GM12878 (cell line): ENCODE data around the gene CBARP. TPM values are rescaled to one million over a fixed set of nuclear protein-coding genes. Genes with fewer than 3 reads are reported as not detected.

ENCODE experiments used
- ATAC-seq: fragments of 200-7000 bp; cut with Tn5 transposase; 3 replicates; pipeline ENCODE4 v1.9.1; 2020; ENCODE audit warnings: mild to moderate bottlenecking, moderate library complexity
- BruUV-seq: library from RNA; stranded (reverse); fragments of 400-500 nt; replicated peaks from 2 replicates; lab custom pipeline; 2021; lab: Mats Ljungman, UMichigan
- CTCF ChIA-PET: fragments of 300-600 bp; sonication (Branson Sonifier 250); formaldehyde crosslinking; extraction: SDS; loops from one replicate; lab custom pipeline; 2021; ENCODE audit warnings: inconsistent platforms; lab: Yijun Ruan, JAX
- POLR2A ChIA-PET: fragments of 350-600 bp; formaldehyde crosslinking; extraction: SDS; loops from one replicate; lab custom pipeline; 2021; ENCODE audit warnings: inconsistent platforms; lab: Charles Lee
- RAD21 ChIA-PET: fragments of 300-600 bp; sonication (Branson Sonifier 250); formaldehyde crosslinking; loops from one replicate; lab custom pipeline; 2023; ENCODE audit warnings: antibody characterized with exemption; ENCODE audit not compliant: unreplicated experiment; lab: Charles Lee
- SMC1A ChIA-PET: fragments of 300-600 bp; sonication (Branson Sonifier 250); formaldehyde crosslinking; loops from one replicate; lab custom pipeline; 2023; ENCODE audit not compliant: unreplicated experiment, uncharacterized antibody; lab: Charles Lee
- DNase-seq: peaks from one replicate; pipeline ENCODE4 v3.0.0-alpha.2; 2011; ENCODE audit warnings: low read depth, low spot score
- FAIRE-seq: peaks from 3 replicates; lab custom pipeline; 2011; peaks lifted over from hg19 to GRCh38; lab: Jason Lieb, UNC
- H2AFZ ChIP-seq: 2 replicates; pipeline ENCODE4 v1.6.0; 2011; ENCODE audit warnings: low read depth, low read length, control low read depth; ENCODE audit not compliant: control insufficient read depth
- H3K27ac ChIP-seq: 2 replicates; pipeline ENCODE4 v1.5.1; 2011; ENCODE audit warnings: control low read depth; ENCODE audit not compliant: control insufficient read depth, insufficient read depth
- H3K27me3 ChIP-seq, 2 experiments: replicated peaks in 1 of 2; 2 replicates each; pipeline versions ENCODE4 v1.6.0 to v1.6.1; 2011; ENCODE audit warnings: low read length in 1 of 2; ENCODE audit not compliant: control insufficient read depth in 2 of 2, insufficient read depth in 2 of 2
- H3K36me3 ChIP-seq, 2 experiments: 2 replicates each; pipeline ENCODE4 v1.5.1; 2011; ENCODE audit warnings: low read length in 1 of 2; ENCODE audit not compliant: control insufficient read depth in 2 of 2, insufficient read depth in 2 of 2
- H3K4me1 ChIP-seq: 2 replicates; pipeline ENCODE4 v1.6.1; 2011; ENCODE audit warnings: mild to moderate bottlenecking, low read length, moderate library complexity, mixed read lengths; ENCODE audit not compliant: control insufficient read depth, insufficient read depth
- H3K4me2 ChIP-seq: 2 replicates; pipeline ENCODE4 v1.6.0; 2011; ENCODE audit warnings: control low read depth; ENCODE audit not compliant: control insufficient read depth, insufficient read depth
- H3K4me3 ChIP-seq: fragments of 200-600 bp; sonication (generic); 2 replicates; pipeline ENCODE4 v1.5.1; 2016
- H3K79me2 ChIP-seq: 2 replicates; pipeline ENCODE4 v1.6.0; 2011; ENCODE audit warnings: low read length; ENCODE audit not compliant: control insufficient read depth, insufficient read depth
- H3K9ac ChIP-seq: 2 replicates; pipeline ENCODE4 v1.8.0; 2011; ENCODE audit warnings: low read length, control low read depth, mixed read lengths; ENCODE audit not compliant: control insufficient read depth, insufficient read depth
- H3K9me3 ChIP-seq: replicated peaks from 3 replicates; pipeline ENCODE4 v1.5.1; 2011; ENCODE audit warnings: mild to moderate bottlenecking, low read length; ENCODE audit not compliant: control insufficient read depth, insufficient read depth
- H4K20me1 ChIP-seq: 2 replicates; pipeline ENCODE4 v1.6.0; 2011; ENCODE audit not compliant: control insufficient read depth, insufficient read depth
- CREM ChIP-seq: IDR thresholded peaks from 2 replicates; pipeline ENCODE4 v1.6.1; 2014; ENCODE audit warnings: antibody characterized with exemption, low read depth
- EED ChIP-seq: sonication (generic); IDR thresholded peaks from 2 replicates; pipeline ENCODE4 v1.6.1; 2016; ENCODE audit warnings: antibody characterized with exemption, low read depth
- KAT2A ChIP-seq: conservative IDR thresholded peaks from 2 replicates; pipeline ENCODE4 v1.6.1; 2011; ENCODE audit warnings: low read depth, low read length; ENCODE audit not compliant: control insufficient read depth
- NFIC ChIP-seq: IDR thresholded peaks from 2 replicates; pipeline ENCODE4 v1.6.1; 2012; ENCODE audit warnings: low read depth, mild to moderate bottlenecking, inconsistent platforms, low read length, moderate library complexity
- NR2C1 ChIP-seq: fragments of 450-650 bp; IDR thresholded peaks from 2 replicates; pipeline ENCODE4 v1.6.1; 2017; ENCODE audit warnings: antibody characterized with exemption, mild to moderate bottlenecking, moderate library complexity
- POLR2A ChIP-seq: IDR thresholded peaks from 2 replicates; pipeline ENCODE4 v1.6.1; 2011; ENCODE audit warnings: low read depth, mild to moderate bottlenecking, low read length
- RB1 ChIP-seq: fragments of 450-650 bp; formaldehyde crosslinking; IDR thresholded peaks from 2 replicates; pipeline ENCODE4 v1.6.1; 2017; ENCODE audit warnings: mild to moderate bottlenecking, borderline replicate concordance
- SMARCA5 ChIP-seq: fragments of 450-650 bp; IDR thresholded peaks from 2 replicates; pipeline ENCODE4 v1.6.1; 2017; ENCODE audit warnings: mild to moderate bottlenecking
- SUPT20H ChIP-seq: IDR thresholded peaks from 2 replicates; pipeline ENCODE4 v1.6.1; 2011; ENCODE audit warnings: low read depth, mild to moderate bottlenecking, low read length, moderate library complexity, borderline replicate concordance; ENCODE audit not compliant: control insufficient read depth
- TARDBP ChIP-seq: IDR thresholded peaks from 2 replicates; pipeline ENCODE4 v1.6.1; 2016; ENCODE audit warnings: borderline replicate concordance
- YY1 ChIP-seq: IDR thresholded peaks from 2 replicates; pipeline ENCODE4 v1.6.1; 2011; ENCODE audit warnings: low read depth, mild to moderate bottlenecking, low read length
- ZBED1 ChIP-seq: IDR thresholded peaks from 2 replicates; pipeline ENCODE4 v1.6.1; 2016; ENCODE audit warnings: borderline replicate concordance
- WGBS: methylation state at CpG from one replicate; pipeline ENCODE4 v1.1.6; 2016; ENCODE audit warnings: low lambda C conversion rate; ENCODE audit not compliant: insufficient replicate concordance, insufficient coverage; ENCODE audit errors: missing lambda C conversion rate; 5-methylcytosine and 5-hydroxymethylcytosine counted together
- in situ Hi-C: fragments of 300-500 bp; cut with MboI; formaldehyde crosslinking; loops from 9 replicates; pipeline ENCODE4 v1.14.3; 2018; ENCODE audit warnings: mixed read lengths
- intact Hi-C: fragments of 100-400 bp; cut with micrococcal nuclease; formaldehyde crosslinking; loops from one replicate; pipeline ENCODE4 v1.14.2; 2022; ENCODE audit not compliant: unreplicated experiment
- polyA plus RNA-seq, 11 experiments: library from polyadenylated mRNA; depleted of rRNA in 4 of 11; unstranded in 6 of 11; stranded (reverse) in 5 of 11; fragments of >200 nt; fragmentation: Nextera tagmentation in 4 of 11; fragmentation: Illumina TruSeq in 1 of 11; extraction: Ambion mirVana in 4 of 11; extraction: Trizol in 1 of 11; gene quantifications; 1 replicate in 1 of 11; 2 replicates in 10 of 11; pipeline versions ENCODE4 v1.2.1 to v1.2.3, GENCODE V29; 2011 to 2016; ENCODE audit warnings: inconsistent platforms in 2 of 11, missing spikeins in 2 of 11, low read depth in 1 of 11
- total RNA-seq, 4 experiments: library from RNA; depleted of rRNA in 3 of 4; stranded (reverse); fragments of >200 nt in 3 of 4; fragmentation: Illumina TruSeq in 1 of 4; extraction: Trizol in 1 of 4; gene quantifications; 2 replicates each; pipeline versions ENCODE4 v1.2.1 to v1.2.3, GENCODE V29; 2013 to 2021
- TF ChIP-seq, protein P1 (sequence below): fragments of 450-650 bp; IDR thresholded peaks from 2 replicates; pipeline ENCODE4 v1.6.1; 2014; ENCODE audit warnings: mild to moderate bottlenecking
- TF ChIP-seq, protein P2 (sequence below): fragments of 450-650 bp; conservative IDR thresholded peaks from 2 replicates; pipeline ENCODE4 v1.6.1; 2017; ENCODE audit warnings: mild to moderate bottlenecking, moderate library complexity
- TF ChIP-seq, protein P3 (sequence below): fragments of 450-650 bp; IDR thresholded peaks from 2 replicates; pipeline ENCODE4 v1.6.1; 2018; ENCODE audit warnings: mild to moderate bottlenecking, low read depth, moderate library complexity; ENCODE audit not compliant: partially characterized antibody
- TF ChIP-seq, protein P4 (sequence below), 3 experiments: IDR thresholded peaks in 2 of 3; conservative IDR thresholded peaks in 1 of 3; 2 replicates each; pipeline ENCODE4 v1.5.1; 2011; ENCODE audit warnings: low read depth in 3 of 3, low read length in 3 of 3, mild to moderate bottlenecking in 3 of 3, control low read depth in 2 of 3, moderate library complexity in 2 of 3, inconsistent platforms in 1 of 3, mixed read lengths in 1 of 3; ENCODE audit not compliant: control insufficient read depth in 2 of 3, insufficient read depth in 1 of 3; ENCODE audit errors: extremely low read depth in 1 of 3

CBARP gene
- total and polyA plus RNA-seq, 10 of the 15 experiments (the other 5 are each of a cell fraction or from before 2014, with no cell fraction given) = 0.04 to 0.59 (median 0.18) TPM; not detected in 3

DNA sequence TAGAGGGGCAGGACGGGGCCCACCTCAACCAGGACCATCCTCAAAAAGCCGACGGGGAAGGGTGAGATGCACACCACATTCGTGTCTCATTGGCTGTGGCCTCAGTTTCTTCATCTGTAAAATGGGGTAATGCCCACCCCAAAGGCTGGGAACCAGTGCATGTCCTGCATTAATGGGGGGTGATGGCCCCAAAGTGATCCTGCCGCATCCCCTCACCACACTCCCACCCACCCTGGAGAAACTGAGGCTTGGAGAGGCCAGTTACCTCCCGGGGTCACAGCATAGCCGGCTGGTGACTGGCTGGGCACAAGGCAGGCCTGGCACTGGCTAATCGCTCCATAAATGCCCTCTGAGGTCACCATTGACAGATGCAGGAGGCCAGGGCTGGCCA lies 9.9 kb upstream of the CBARP start:
- WGBS = 75% methylated on average over 8 of the region's 8 CpGs
- no peaks in the 10 kb centered on the region; a peak in 2 of 4 replicates for H3K36me3 ChIP-seq
- no peak overlapping the region for H3K9ac ChIP-seq
- ChIA-PET SMC1A (no interaction called here), CTCF (interaction anchor here (1.3 kb wide), 1 partner anchor 19 kb away, joined by 6 read pairs; no protein-coding TSS in a partner anchor), POLR2A (interaction anchor here (7.7 kb wide), 1 partner anchor 18 kb away, joined by 184 read pairs; the partner anchor contains the start of gene CIRBP), RAD21 (no interaction called here)
- FAIRE-seq = no peak
- peak overlapping the region; percentile 86 for H3K4me2 ChIP-seq
- H2AFZ ChIP-seq = peak overlapping the region; percentile 80
- no peaks in the 10 kb centered on the region for H3K9me3 ChIP-seq
- DNase-seq = no peak
- H4K20me1 ChIP-seq = no peaks in the 10 kb centered on the region
- no peak overlapping the region for H3K4me3 ChIP-seq
- no TSS peak for BruUV-seq
- intact Hi-C loops (loop anchor here (10.0 kb wide), 1 partner anchor 323 kb away; the partner anchor contains the start of gene ARID3A), in situ Hi-C loops (no loop called here)
- H3K27ac ChIP-seq = peak overlapping the region; percentile 61
- ATAC-seq = no peak
- H3K4me1 ChIP-seq = peaks cover 18% of the 10 kb centered on the region; the same call in 1 of the 2 replicates
- H3K79me2 ChIP-seq = peaks cover 39% of the 10 kb centered on the region
- TF ChIP-seq POLR2A (no peak), ZBED1 (no peak), KAT2A (no peak), CREM (no peak), EED (0 out of 2 replicates have a peak, but pooled peaks have one; percentile 3), SMARCA5 (0 out of 2 replicates have a peak, but pooled peaks have one; percentile 61), NR2C1 (no peak), NFIC (no peak), SUPT20H (no peak), RB1 (no peak), TARDBP (no peak), YY1 (no peak)
- TF ChIP-seq, protein P1, sequence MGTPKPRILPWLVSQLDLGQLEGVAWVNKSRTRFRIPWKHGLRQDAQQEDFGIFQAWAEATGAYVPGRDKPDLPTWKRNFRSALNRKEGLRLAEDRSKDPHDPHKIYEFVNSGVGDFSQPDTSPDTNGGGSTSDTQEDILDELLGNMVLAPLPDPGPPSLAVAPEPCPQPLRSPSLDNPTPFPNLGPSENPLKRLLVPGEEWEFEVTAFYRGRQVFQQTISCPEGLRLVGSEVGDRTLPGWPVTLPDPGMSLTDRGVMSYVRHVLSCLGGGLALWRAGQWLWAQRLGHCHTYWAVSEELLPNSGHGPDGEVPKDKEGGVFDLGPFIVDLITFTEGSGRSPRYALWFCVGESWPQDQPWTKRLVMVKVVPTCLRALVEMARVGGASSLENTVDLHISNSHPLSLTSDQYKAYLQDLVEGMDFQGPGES = no peak
- TF ChIP-seq, protein P2, sequence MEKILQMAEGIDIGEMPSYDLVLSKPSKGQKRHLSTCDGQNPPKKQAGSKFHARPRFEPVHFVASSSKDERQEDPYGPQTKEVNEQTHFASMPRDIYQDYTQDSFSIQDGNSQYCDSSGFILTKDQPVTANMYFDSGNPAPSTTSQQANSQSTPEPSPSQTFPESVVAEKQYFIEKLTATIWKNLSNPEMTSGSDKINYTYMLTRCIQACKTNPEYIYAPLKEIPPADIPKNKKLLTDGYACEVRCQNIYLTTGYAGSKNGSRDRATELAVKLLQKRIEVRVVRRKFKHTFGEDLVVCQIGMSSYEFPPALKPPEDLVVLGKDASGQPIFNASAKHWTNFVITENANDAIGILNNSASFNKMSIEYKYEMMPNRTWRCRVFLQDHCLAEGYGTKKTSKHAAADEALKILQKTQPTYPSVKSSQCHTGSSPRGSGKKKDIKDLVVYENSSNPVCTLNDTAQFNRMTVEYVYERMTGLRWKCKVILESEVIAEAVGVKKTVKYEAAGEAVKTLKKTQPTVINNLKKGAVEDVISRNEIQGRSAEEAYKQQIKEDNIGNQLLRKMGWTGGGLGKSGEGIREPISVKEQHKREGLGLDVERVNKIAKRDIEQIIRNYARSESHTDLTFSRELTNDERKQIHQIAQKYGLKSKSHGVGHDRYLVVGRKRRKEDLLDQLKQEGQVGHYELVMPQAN = no peak
- TF ChIP-seq, protein P3, sequence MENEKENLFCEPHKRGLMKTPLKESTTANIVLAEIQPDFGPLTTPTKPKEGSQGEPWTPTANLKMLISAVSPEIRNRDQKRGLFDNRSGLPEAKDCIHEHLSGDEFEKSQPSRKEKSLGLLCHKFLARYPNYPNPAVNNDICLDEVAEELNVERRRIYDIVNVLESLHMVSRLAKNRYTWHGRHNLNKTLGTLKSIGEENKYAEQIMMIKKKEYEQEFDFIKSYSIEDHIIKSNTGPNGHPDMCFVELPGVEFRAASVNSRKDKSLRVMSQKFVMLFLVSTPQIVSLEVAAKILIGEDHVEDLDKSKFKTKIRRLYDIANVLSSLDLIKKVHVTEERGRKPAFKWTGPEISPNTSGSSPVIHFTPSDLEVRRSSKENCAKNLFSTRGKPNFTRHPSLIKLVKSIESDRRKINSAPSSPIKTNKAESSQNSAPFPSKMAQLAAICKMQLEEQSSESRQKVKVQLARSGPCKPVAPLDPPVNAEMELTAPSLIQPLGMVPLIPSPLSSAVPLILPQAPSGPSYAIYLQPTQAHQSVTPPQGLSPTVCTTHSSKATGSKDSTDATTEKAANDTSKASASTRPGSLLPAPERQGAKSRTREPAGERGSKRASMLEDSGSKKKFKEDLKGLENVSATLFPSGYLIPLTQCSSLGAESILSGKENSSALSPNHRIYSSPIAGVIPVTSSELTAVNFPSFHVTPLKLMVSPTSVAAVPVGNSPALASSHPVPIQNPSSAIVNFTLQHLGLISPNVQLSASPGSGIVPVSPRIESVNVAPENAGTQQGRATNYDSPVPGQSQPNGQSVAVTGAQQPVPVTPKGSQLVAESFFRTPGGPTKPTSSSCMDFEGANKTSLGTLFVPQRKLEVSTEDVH = no peak
- TF ChIP-seq, protein P4, sequence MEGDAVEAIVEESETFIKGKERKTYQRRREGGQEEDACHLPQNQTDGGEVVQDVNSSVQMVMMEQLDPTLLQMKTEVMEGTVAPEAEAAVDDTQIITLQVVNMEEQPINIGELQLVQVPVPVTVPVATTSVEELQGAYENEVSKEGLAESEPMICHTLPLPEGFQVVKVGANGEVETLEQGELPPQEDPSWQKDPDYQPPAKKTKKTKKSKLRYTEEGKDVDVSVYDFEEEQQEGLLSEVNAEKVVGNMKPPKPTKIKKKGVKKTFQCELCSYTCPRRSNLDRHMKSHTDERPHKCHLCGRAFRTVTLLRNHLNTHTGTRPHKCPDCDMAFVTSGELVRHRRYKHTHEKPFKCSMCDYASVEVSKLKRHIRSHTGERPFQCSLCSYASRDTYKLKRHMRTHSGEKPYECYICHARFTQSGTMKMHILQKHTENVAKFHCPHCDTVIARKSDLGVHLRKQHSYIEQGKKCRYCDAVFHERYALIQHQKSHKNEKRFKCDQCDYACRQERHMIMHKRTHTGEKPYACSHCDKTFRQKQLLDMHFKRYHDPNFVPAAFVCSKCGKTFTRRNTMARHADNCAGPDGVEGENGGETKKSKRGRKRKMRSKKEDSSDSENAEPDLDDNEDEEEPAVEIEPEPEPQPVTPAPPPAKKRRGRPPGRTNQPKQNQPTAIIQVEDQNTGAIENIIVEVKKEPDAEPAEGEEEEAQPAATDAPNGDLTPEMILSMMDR (IDR thresholded peaks at IDR 0.05 in 2 of 3, conservative IDR thresholded peaks at IDR 0.05 in 1 of 3; ENCODE audit: control insufficient read depth in 2 of 3, extremely low read depth in 1 of 3, insufficient read depth in 1 of 3, low read depth in 3 of 3, low read length in 3 of 3) = no peak
- no peaks in the 10 kb centered on the region for H3K27me3 ChIP-seq
